ENCODE results near the gene ILRUN.

DNA sequence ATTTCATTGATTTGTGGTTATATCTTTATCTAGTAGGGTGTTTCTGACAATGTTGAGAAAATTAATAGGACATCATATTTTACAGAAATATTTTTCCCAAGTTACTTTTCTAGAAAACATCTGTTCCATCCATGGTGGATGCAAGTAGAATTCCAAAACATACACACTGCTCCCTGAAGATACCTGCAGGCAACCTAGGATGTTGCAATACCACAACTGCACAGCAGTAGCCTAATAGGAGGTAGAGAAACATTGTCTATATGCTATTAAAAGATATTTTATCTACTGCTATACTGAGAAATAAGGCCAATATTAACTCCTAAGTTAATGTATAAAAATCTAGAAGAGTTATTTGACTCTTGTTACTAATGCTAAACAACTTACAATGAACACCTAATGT is 6.8 kb downstream of the ILRUN start:
- TF ChIP-seq, protein P1, sequence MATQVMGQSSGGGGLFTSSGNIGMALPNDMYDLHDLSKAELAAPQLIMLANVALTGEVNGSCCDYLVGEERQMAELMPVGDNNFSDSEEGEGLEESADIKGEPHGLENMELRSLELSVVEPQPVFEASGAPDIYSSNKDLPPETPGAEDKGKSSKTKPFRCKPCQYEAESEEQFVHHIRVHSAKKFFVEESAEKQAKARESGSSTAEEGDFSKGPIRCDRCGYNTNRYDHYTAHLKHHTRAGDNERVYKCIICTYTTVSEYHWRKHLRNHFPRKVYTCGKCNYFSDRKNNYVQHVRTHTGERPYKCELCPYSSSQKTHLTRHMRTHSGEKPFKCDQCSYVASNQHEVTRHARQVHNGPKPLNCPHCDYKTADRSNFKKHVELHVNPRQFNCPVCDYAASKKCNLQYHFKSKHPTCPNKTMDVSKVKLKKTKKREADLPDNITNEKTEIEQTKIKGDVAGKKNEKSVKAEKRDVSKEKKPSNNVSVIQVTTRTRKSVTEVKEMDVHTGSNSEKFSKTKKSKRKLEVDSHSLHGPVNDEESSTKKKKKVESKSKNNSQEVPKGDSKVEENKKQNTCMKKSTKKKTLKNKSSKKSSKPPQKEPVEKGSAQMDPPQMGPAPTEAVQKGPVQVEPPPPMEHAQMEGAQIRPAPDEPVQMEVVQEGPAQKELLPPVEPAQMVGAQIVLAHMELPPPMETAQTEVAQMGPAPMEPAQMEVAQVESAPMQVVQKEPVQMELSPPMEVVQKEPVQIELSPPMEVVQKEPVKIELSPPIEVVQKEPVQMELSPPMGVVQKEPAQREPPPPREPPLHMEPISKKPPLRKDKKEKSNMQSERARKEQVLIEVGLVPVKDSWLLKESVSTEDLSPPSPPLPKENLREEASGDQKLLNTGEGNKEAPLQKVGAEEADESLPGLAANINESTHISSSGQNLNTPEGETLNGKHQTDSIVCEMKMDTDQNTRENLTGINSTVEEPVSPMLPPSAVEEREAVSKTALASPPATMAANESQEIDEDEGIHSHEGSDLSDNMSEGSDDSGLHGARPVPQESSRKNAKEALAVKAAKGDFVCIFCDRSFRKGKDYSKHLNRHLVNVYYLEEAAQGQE (IDR thresholded peaks at IDR 0.05; ENCODE audit: insufficient read depth in 1 of 2, low read depth in 2 of 2, low read length in 2 of 2), result no peak
- no peak for TF ChIP-seq POLR2AphosphoS5 (IDR thresholded peaks at IDR 0.05; ENCODE audit: low read depth, low read length)
- no peak for TF ChIP-seq TAF1 (IDR thresholded peaks at IDR 0.05; ENCODE audit: borderline replicate concordance, insufficient read depth, low read length)
